Measurements from ENCODE around the gene LITAFD. TPM values are rescaled to one million over a fixed set of nuclear protein-coding genes. Genes with fewer than 3 reads are reported as not detected.

The LITAFD gene
- total RNA-seq, 4 donors from 2014 or later, result not detected

GRCh38 chr16:8887952-8888560 lies 5.9 kb downstream of the LITAFD start:
- intact Hi-C loops (cut with DNase I), result loop anchor here (5.0 kb wide), 1 partner anchor 231 kb away; no protein-coding TSS in a partner anchor
- WGBS, 2 donors, result 82 to 90% methylated on average over 8 to 13 of the region's 16 CpGs
- DNase-seq, result no peak
- peaks cover 0 to 21% (median 0%) of the 10 kb centered on the region in 4 donors for H3K27me3 ChIP-seq
- peaks cover 13 to 53% (median 27%) of the 10 kb centered on the region in 3 donors for H3K4me1 ChIP-seq
- no peak overlapping the region for H3K4me3 ChIP-seq
- H3K36me3 ChIP-seq, result peaks cover 8 to 42% (median 21%) of the 10 kb centered on the region in 3 donors
- H3K9me3 ChIP-seq, result no peaks in the 10 kb centered on the region
- no peak overlapping the region for H3K27ac ChIP-seq
- TF ChIP-seq, protein P1, sequence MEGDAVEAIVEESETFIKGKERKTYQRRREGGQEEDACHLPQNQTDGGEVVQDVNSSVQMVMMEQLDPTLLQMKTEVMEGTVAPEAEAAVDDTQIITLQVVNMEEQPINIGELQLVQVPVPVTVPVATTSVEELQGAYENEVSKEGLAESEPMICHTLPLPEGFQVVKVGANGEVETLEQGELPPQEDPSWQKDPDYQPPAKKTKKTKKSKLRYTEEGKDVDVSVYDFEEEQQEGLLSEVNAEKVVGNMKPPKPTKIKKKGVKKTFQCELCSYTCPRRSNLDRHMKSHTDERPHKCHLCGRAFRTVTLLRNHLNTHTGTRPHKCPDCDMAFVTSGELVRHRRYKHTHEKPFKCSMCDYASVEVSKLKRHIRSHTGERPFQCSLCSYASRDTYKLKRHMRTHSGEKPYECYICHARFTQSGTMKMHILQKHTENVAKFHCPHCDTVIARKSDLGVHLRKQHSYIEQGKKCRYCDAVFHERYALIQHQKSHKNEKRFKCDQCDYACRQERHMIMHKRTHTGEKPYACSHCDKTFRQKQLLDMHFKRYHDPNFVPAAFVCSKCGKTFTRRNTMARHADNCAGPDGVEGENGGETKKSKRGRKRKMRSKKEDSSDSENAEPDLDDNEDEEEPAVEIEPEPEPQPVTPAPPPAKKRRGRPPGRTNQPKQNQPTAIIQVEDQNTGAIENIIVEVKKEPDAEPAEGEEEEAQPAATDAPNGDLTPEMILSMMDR (IDR thresholded peaks at IDR 0.05), result no peak
- TF ChIP-seq POLR2A (IDR thresholded peaks at IDR 0.05), result no peak

GRCh38 chr16:8888951-8889892 lies 7.1 kb downstream of the LITAFD start:
- Histone ChIP-seq H3K4me3 (no peak overlapping the region), H3K27me3 (peaks cover 0 to 11% (median 0%) of the 10 kb centered on the region in 4 donors), H3K36me3 (peaks cover 12 to 54% (median 32%) of the 10 kb centered on the region in 3 donors), H3K9me3 (no peaks in the 10 kb centered on the region), H3K27ac (no peak overlapping the region), H3K4me1 (peaks cover 13 to 50% (median 25%) of the 10 kb centered on the region in 3 donors)
- 84 to 97% methylated on average over 4 to 9 of the region's 23 CpGs for WGBS, 2 donors
- intact Hi-C loops (cut with DNase I), result loop anchor here (5.0 kb wide), 1 partner anchor 232 kb away; no protein-coding TSS in a partner anchor
- no peak for DNase-seq
- TF ChIP-seq POLR2A (IDR thresholded peaks at IDR 0.05), result no peak
- TF ChIP-seq, protein P1 (IDR thresholded peaks at IDR 0.05), result no peak

GRCh38 chr16:8889893-8890548 lies 7.9 kb downstream of the LITAFD start:
- no peak for TF ChIP-seq POLR2A (IDR thresholded peaks at IDR 0.05)
- TF ChIP-seq, protein P1 (IDR thresholded peaks at IDR 0.05), result no peak
- intact Hi-C loops (cut with DNase I), result loop anchor here (5.0 kb wide), 1 partner anchor 233 kb away; no protein-coding TSS in a partner anchor
- 52 to 80% methylated on average over 4 to 12 of the region's 14 CpGs for WGBS, 2 donors

GRCh38 chr16:8890549-8890921 lies 8.4 kb downstream of the LITAFD start:
- 80 to 96% methylated on average over 5 of the region's 5 CpGs for WGBS, 2 donors

More at GRCh38 chr16:8889893-8890548, 7.9 kb downstream of the LITAFD start:
- peaks cover 9 to 42% (median 17%) of the 10 kb centered on the region in 3 donors for H3K4me1 ChIP-seq
- H3K4me3 ChIP-seq, result no peak overlapping the region
- H3K27me3 ChIP-seq, result peaks cover 0 to 3% (median 0%) of the 10 kb centered on the region in 4 donors
- H3K27ac ChIP-seq, result no peak overlapping the region
- DNase-seq, result no peak
- H3K9me3 ChIP-seq, result no peaks in the 10 kb centered on the region
- H3K36me3 ChIP-seq, result peaks cover 20 to 62% (median 40%) of the 10 kb centered on the region in 3 donors

More at GRCh38 chr16:8890549-8890921, 8.4 kb downstream of the LITAFD start:
- Histone ChIP-seq H3K36me3 (peaks cover 24 to 67% (median 45%) of the 10 kb centered on the region in 3 donors), H3K27me3 (no peaks in the 10 kb centered on the region), H3K27ac (no peak overlapping the region), H3K4me1 (peaks cover 9 to 37% (median 13%) of the 10 kb centered on the region in 3 donors), H3K4me3 (no peak overlapping the region), H3K9me3 (no peaks in the 10 kb centered on the region)
- intact Hi-C loops (cut with DNase I), result no loop called here
- no peak for DNase-seq
- TF ChIP-seq, protein P1 (IDR thresholded peaks at IDR 0.05), result no peak
- TF ChIP-seq POLR2A (IDR thresholded peaks at IDR 0.05), result no peak
